Non-pigmented ciliary epithelial cell (primary cell): ENCODE measurements around the gene EHBP1L1.

Experiments
- DNase-seq: peaks from one replicate; pipeline ENCODE4 v3.0.0-alpha.2; 2010; ENCODE audit warnings: low read depth

The EHBP1L1 gene

DNA sequence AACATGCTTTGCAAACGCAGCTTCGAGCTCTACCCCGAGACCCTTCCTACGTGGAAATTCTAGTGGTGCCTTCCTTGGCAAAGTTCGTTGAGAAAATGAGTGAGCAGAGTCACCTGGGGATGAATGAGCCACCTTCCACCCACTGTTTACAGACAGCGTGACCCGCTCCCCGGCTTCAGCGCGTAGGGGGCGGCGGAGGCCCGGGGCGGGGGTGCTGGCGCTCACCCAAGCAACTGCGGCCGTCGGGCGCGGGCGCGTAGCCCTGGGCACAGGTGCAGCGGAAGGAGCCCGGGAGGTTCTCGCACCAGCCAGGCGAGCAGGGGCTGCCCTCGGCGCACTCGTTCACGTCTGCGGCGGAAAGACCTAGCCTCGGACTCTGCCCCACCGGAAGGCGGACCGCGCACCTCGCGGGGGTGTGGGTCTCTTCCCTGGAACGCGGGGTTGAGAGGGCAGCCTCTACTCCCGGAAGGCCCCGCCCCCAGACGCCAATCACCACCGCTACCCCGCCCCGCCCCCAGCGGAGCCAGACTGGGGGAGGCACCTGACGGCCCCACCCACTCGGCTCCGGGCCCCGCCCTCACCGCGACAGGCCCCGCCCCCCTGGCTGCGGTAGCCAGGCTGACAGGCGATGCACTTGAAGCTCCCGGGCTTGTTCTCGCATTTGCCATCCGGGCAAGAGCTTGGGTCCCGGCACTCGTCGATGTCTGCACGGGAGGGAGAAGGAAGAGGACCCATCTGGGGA is 29.5 kb upstream of the EHBP1L1 start:
- DNase-seq: no peak

DNA sequence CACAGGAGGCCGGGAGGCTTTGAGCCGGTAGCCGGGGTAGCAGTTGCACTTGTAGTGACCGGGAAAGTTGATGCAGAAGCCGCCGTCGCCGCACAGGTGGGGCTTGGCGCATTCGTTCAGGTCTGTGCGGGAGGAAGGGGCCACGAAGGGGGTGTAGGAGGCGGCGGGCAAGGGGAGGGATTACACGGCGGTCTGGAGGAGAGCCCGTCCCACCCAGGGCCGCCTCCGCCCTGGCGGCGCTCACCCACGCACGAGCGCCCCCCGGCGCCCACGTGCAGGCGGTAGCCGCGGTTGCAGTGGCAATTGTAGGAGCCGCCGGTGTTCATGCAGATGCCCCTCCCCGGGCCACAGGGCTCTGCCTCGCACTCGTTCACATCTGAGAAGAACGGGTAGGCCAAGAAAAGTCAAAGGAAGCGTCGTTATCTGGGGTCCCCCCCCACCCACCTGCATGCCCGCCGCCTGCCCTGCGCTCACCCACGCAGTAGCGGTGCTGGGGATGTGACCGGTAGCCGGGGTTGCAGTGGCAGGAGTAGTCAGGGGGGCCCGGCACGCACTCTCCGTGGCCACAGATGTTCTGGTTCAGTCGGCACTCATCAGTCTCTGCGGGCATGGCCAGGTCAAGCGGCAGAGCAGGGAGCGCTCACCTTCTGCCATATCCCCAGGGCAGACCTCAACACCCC is 28.3 kb upstream of the EHBP1L1 start:
- no peak for DNase-seq

DNA sequence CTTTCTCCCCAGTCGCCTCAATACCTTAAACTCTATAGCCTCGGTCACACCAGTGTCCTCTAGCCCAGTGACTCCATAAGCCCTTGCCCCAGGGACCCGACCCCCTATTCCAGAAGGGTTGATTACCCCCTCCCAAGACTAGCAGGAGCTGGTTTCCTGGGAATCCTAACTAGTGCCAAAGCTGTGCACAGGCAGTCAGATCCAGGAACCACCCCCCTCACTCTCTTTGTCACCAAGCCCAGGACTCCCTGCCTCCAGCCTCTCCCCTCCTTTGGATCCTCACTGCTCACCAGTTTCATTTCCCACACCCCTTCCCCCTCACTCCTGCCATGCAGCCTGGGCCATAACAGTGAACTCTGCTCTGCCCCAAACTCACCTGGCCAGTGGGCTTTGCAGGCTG is 27.5 kb upstream of the EHBP1L1 start:
- no peak for DNase-seq

DNA sequence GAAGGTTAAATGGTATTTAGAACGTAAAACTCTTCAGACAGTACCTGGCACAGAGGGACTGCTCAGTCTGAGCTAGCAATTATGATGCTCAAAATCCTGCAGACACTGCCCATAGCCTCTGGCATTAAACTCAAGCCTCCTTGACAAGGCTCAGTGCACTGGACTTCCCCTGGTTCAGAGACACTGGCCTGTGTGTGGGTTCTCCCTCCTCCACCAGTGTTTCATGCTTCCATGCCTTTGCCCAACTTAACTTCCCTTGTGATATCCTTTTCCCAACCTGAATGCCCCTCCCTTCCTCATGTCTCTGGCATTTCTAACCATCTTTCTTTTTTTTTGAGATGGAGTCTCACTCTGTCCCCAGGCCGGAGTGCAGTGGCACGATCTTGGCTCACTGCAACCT is 26.8 kb upstream of the EHBP1L1 start:
- no peak for DNase-seq

DNA sequence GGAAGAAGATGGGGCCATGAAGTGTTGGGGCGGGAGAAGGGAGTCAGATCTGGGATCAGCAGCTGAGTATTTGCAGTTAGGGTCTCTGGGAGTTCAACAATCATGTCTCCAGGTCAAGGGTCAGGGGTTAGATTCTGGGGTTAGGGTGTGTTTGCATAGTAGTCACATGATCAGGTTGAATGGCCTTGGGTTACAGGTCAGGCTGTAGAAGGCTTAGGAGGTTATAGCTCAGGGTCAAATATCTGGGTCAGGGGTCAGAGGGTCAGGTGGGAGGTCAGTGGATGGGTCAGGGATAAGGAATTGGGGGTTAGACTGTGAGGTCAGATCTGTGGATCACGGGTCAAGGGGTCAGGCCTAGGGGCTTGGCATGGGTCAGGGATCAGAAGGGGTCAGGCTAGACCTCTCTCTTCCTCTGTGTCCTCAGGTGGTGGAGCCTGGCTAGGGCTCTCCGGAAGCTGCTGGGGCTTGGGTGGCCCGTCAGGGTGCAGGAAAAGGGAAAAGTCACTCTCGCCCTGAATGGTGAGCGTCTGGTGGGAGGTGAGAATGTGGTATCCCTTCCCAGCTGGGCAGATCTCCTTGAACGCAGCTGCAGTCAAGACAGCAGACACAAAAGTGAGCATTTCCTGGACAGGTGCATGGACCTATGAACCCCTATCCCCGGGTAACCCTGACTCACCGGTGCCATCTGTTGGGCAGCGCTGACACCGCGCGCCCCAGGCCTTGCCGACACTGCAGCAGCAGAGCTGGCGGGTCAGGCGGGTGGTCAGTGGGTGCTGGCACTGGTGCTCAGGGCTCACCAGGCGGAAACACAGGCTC is 24.1 kb upstream of the EHBP1L1 start:
- DNase-seq: no peak

DNA sequence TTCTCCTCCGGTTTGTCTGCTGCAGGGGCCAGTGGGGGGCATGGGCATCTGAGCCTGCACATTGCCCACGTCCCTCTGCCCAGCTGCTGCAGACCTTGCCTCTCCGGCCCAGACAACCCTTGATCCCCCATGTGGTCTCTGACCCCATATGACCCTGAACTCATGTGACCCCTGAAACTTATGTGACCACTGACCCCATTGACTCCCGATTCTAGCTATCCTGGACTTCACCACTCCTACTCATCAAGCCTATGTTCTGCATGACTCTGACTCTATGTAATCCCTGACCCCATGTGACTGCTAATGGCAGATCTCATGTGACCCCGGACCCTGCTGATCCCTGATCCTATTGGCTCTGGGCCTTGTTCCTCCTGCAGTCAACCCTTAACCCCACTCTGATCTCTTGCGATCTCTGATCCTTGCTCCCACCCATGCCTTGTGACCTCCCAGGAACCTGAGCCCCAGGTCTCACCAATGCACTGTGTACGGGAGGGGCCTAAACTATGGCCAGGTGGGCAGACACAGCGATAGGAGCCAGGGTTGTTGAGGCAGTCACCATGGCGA is 23.4 kb upstream of the EHBP1L1 start:
- no peak for DNase-seq

DNA sequence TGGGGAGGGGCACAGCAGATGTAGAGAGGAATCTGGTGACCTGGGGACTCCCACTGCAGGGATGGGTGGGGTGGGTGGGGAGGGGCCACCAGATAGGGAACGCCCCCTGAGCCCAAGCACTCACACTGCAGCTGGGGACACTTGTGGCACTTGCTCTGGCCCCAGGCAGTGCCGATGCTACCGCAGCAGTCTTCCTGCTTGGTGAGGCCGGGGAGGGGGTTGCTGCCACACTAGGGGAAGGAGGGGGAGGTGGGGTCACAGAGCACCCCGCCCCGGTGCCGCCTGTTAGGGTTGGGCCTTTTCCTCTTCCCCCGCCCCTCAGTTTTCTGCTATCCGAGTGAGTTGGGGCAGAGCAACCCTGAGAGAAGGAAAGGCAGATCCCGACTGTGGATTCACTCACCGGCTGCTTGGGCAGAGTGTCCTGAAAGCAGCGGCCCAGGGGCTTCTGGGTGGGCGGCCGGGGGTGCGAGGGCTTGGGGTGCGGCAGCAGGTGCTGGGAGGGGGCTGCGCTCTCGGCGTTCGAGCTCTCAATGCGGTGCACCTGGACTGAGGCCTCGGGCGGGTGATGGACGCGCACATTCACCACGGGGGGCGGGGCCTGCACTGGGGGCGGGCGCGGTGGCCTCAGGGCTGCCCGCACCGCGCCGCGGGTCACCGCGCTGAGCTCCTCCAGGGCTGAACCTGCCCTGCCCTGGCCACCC is 22.4 kb upstream of the EHBP1L1 start:
- no peak for DNase-seq

DNA sequence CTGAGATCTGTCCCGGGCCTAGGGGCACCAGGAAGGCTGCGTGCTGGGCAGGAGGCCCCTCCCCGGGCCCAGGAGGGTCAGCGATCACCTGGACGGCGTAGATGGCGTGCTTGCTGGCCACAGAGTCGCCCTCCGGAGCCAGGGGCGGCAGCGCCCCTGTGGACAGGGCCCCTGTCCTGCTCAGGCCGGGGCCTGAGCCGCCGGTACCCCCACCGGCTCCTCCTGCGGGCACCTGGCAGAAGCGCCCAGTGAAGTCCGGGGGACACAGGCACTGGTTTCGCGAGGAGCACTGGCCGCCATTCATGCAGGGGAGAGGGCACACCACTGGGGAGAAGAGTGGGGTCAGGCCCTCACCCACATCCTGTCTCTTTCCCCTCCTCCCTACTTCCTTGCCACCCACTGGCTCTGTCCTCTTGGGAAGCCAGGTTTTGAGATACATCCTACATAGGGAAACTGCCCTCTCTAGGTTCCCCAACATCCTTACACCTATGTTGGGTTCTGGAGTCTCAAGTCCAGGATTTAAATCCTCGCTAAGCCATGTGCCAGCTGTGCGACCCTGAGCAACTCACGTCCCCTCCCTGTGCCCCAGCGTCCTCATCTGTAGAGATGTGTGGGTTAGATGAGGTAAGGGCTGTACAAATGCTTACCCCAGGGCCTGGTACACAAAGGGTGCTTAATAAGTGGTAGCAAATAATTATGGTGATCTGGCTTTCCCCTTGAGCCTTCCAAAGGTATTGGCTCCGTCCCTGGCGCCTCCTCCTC is 21.6 kb upstream of the EHBP1L1 start:
- no peak for DNase-seq

DNA sequence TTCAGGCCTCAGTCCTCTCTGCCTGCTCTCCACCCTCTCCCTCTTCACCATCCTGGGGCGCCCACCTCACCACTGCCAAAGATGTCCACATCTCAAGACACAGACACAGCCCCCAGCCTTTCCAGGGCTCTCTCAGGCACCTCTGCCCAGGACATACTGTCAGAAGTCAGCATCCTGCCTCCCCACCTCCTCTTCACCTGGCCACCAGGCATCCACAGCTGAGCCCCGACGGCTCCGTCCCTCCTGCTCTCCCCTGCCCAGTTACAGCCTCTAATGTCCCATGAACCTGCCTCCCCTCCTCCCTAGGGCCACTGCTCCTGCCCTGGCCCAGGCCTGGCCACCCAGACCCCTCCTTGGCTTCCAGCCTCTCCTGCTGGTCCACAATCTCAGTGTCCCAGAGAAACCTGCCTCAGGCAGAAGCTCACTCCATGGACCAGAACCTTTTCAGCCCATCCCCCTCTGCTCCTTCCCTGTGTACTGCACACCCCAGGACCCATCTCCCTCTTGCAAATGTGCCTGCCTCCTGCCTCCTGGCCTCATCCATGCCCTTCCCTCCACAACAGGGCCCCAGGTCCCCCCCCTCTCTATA is 20.9 kb upstream of the EHBP1L1 start:
- DNase-seq: no peak

DNA sequence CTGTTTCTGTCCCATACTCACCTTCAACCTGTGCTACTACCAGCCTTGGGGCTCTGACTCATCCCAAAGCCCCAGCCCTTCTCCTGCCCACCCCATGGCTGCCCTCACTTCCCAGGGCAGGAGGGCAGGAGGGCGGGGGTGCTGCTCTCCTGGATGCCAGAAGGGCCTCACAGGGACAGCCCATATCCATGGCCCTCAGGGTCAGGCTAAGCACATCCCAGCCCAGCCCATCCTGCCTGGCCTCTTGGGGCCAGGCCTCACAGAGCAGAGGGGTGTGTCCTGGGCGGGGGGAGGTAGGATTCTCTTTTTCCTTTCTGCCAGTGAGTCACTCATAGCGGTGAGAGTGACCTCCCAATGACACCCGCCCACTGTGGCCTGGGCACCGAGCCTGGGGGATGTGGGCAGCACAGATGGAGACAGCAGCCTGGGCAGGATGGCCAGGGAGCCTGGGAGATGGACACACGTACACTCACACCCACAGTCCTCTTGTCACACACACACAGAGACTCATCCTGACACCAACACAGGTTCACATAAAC is 20.1 kb upstream of the EHBP1L1 start:
- DNase-seq: no peak

DNA sequence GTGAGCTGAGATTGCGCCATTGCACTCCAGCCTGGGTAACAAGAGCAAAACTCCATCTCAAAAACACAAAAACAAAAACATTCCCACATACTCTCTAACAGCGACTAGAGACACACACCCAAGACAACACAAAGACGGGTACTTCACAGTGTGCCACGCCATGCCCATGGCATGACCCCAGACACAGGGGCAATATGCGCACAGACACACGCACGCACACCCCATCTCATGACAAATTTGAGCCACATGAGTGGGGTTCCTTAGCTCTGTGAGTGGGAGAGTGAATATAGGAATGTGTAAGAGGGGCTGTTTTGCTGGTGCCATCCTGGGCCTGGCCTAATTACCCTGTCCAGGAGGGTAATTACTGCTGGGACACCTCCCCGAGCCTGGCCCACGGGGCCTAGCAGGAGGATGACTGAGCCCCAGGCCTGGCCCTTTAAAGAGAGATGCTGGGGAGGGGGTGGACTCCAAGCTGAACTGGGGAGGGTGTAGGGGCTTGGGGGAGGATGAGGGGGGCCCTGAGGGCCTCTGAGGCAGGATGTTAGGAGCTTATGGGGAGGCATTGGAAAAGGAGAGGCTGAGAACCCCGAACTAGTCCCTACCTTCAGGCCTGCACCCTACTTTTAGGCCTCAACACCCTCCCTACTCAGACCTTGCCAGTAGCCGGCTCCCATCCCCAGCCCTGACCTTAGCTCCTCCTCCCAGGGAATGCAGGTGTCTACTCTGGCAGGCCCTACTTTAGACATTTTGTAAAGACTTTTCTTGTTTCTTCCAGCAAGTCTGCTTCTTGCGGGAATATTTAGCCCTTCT is 19.2 kb upstream of the EHBP1L1 start:
- no peak for DNase-seq

DNA sequence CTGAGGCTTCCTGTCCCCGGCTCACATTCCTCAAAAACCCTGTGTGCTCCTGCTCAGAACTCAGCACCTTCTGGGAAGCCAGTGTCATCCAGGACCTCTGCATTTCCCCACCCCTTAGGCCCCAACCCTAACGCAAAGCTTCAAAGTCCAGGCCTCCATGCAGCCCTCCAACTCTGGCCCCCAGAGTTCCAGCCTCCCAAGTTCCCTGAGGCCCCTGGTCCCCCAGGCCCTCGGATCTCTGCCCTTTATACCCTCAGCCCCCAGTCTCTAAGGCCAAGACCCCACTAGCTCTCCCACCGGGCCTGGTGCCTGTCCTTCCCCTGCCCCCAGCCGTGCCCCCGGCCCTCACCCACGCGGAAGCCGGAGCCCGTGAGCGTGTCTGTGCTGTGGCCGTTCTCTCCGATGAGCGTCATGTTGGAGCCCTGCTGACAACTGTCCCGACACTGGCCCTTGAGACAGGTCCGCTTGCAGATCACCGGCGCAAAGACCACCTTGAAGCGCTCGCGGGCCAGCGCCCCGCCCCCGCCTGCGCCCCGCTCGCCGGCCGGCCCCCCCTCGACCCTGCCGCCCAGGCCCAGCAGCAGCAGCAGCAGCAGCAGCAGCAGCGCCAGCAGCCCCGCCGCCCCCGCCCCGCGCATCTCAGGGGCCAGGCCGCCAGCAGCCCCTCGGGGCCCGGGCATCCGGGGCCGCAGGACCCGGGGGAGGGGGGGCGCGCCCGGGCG is 18.4 kb upstream of the EHBP1L1 start:
- DNase-seq: no peak

DNA sequence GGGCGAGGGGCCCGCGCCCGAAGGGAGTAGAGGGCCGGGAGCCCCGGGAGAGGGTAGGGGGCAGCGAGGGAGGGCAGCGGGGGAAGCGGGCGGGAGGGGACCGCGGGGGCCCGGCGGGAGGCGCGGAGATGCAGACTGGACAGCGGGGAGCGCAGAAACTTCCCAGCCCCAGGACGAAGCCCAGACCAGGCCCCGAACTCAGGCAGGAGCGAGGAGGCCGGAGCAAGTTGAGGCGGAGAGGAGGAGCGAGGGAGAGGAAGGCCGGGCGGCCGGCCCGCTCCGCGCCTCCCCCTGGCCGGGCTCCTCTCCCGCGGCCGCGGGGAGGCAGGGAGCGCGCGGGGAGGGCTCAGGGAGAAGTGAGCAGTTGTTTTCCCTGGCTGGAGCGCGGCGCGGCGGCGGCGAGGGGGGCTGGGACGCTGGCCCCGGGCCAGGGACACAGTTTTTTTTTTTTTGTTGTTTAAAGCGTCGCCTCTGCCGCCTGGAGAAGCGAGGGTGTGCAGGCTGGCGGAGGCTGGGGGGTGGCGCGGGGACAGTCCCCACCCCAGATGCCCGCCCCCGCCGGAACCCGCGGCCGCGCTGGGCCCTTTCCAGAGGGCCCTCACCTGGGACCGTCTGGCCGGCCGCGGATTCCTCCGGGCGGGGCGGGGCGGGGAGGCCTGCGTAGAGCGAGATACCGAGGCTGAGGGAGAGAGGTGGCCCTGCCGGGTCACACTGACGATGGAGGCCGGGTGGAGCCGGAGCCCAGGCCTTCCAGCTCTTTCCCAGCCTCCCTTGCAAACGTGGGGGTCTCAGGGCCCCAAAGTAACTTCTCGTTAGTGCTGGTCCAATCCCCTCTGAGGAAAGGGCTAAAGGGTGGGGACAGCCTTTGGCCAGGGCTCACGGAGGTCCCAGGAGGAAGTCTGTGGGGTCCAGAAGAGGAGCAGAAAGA is 17.6 kb upstream of the EHBP1L1 start, which contains the start of gene LTBP3:
Gene LTBP3 (minus strand): TSS at position 358 of the 928 bp plus-strand sequence. CDS start 400 bp downstream, outside the sequence.
- DNase-seq: no peak

DNA sequence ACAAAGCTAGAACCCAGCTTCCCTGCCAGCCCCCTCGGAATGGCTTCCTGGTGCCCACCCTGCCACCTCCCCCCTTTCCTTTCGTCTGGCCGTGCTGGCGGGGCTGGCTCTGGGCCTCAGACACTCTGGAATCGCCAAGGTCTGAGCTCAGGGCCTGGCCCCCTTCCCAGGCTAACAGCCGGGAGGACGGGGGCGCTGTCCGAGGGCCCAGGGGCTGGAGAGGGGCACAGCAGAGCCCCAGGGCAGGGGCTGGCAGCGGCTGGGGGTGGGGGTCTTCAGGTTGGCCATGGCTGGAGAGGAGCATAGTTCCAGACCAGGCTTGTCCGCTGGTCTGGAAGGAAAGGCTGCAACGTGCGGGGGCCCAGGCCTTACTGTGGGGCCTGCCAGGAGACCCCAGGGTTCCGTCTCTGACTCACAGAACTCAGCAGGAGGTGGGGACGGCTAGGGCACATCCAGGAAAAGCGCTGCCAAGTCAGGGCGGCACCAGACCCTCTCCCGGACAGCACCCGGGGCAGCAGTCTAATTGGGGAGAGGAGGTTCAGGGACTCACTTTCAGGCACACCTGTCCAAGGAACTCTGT is 16.8 kb upstream of the EHBP1L1 start:
- DNase-seq: no peak

DNA sequence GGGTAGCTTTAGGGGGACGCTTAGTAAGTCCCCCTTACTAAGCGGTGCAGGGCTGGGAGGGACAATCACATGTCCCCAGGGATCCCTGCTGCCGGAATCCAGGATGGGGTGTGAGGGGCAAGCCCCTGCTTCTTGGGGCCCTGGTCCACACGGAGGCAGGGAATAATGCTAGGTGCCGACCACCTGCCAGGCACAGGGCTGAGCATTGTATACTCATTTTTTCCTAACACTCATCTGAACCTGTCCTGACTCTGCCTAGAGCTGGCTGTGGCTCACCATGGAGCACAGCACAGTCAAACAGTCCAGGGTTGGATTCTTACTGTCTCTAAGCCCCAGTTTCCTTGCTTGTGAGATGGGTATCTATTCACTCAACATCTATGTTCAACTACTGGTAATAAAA is 16.3 kb upstream of the EHBP1L1 start:
- DNase-seq: no peak

DNA sequence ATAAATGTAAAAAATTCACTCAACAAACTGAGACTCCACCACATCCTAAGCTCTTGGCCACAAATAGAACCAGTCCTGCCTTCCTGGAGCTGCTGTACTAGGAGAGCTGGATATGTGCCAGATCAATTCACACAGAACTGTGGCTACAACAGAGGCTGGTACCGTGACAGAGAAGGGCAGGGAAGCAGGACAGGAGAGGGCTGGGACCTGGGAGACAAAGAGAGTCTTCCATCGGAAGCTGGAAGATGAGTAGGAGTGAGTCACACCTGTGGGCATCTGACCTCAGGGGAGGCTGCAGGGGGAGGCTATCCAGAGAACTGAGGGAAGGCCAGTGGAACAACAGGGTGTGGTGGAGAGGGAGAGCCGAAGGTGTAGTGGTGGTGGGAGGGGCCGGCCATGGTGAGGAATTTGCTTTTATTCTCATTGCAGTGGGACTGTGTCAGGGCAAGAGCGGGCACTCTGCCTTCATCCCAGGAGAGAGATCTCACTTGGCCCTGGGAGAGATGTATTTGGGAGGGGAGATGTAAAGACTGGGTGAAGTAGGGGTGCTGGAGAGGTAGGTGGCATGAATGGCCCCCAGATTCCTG is 15.8 kb upstream of the EHBP1L1 start:
- no peak for DNase-seq
